H1 (cell line): Measurements from ENCODE around the gene KDF1. TPM values are rescaled to one million over a fixed set of nuclear protein-coding genes. Genes with fewer than 3 reads are reported as not detected.

Experiments used
- CBX5 ChIP-seq: fragments of 300-800, 300-1000 bp; sonication (generic); IDR thresholded peaks from 2 replicates; pipeline ENCODE4 v1.7.1; 2016; ENCODE audit warnings: antibody characterized with exemption, low read length, low read depth
- CREB1 ChIP-seq: IDR thresholded peaks from 2 replicates; pipeline ENCODE4 v1.6.1; 2012; ENCODE audit warnings: inconsistent platforms
- CTBP2 ChIP-seq: IDR thresholded peaks from 2 replicates; pipeline ENCODE4 v1.7.0; 2011; ENCODE audit warnings: borderline replicate concordance, mild to moderate bottlenecking, moderate library complexity, mixed read lengths, low read length; ENCODE audit not compliant: insufficient read depth, insufficient read length
- EZH2 ChIP-seq: fragments of 200-600 bp; sonication (generic); IDR thresholded peaks from 2 replicates; pipeline ENCODE4 v1.7.1; 2012; ENCODE audit warnings: low read depth, mild to moderate bottlenecking, moderate library complexity, low read length, inconsistent platforms; ENCODE audit not compliant: severe bottlenecking
- FOSL1 ChIP-seq: IDR thresholded peaks from 2 replicates; pipeline ENCODE4 v1.6.1; 2011; ENCODE audit warnings: mild to moderate bottlenecking, low read depth, low read length, moderate library complexity; ENCODE audit not compliant: insufficient read depth
- GABPA ChIP-seq: IDR thresholded peaks from 2 replicates; pipeline ENCODE4 v1.6.1; 2011; ENCODE audit warnings: mild to moderate bottlenecking, low read length, moderate library complexity, borderline replicate concordance; ENCODE audit not compliant: insufficient read depth
- JUND ChIP-seq: IDR thresholded peaks from 2 replicates; pipeline ENCODE4 v1.6.1; 2011; ENCODE audit warnings: mild to moderate bottlenecking, improper control_type of control experiment, low read length
- KDM1A ChIP-seq: fragments of 200-600, 300-600 bp; sonication (generic); IDR thresholded peaks from 2 replicates; pipeline ENCODE4 v1.7.1; 2016; ENCODE audit warnings: mild to moderate bottlenecking, low read length, borderline replicate concordance
- KDM4A ChIP-seq: IDR thresholded peaks from one replicate; pipeline ENCODE4 v1.7.1; 2012; ENCODE audit warnings: low read depth, mild to moderate bottlenecking, moderate library complexity, low read length, inconsistent platforms; ENCODE audit not compliant: severe bottlenecking
- NRF1 ChIP-seq: IDR thresholded peaks from 2 replicates; pipeline ENCODE4 v1.6.1; 2011; ENCODE audit warnings: mild to moderate bottlenecking, low read depth, low read length, improper control_type of control experiment
- POLR2AphosphoS5 ChIP-seq: IDR thresholded peaks from 2 replicates; pipeline ENCODE4 v1.6.1; 2011; ENCODE audit warnings: low read depth, low read length
- RBBP5 ChIP-seq: IDR thresholded peaks from 2 replicates; pipeline ENCODE4 v1.7.1; 2012; ENCODE audit warnings: low read depth, mild to moderate bottlenecking, inconsistent platforms, low read length, moderate library complexity, borderline replicate concordance
- RFX5 ChIP-seq: IDR thresholded peaks from 2 replicates; pipeline ENCODE4 v1.6.1; 2011; ENCODE audit warnings: low read depth, low read length, improper control_type of control experiment, borderline replicate concordance
- SIN3A ChIP-seq, 2 experiments: IDR thresholded peaks in 1 of 2; conservative IDR thresholded peaks in 1 of 2; 2 replicates each; pipeline ENCODE4 v1.6.1; 2011 to 2012; ENCODE audit warnings: low read length in 2 of 2, improper control_type of control experiment in 1 of 2, low read depth in 1 of 2, mild to moderate bottlenecking in 1 of 2
- SUZ12 ChIP-seq: fragments of 200-600 bp; sonication (generic); IDR thresholded peaks from 2 replicates; pipeline ENCODE4 v1.6.1; 2012; ENCODE audit warnings: mild to moderate bottlenecking, inconsistent platforms, low read length, moderate library complexity, mixed read lengths
- TBP ChIP-seq: IDR thresholded peaks from 2 replicates; pipeline ENCODE4 v1.6.1; 2011; ENCODE audit warnings: low read depth, low read length, improper control_type of control experiment
- polyA plus RNA-seq, 7 experiments: library from polyadenylated mRNA; depleted of rRNA in 3 of 7; stranded (reverse) in 5 of 7; unstranded in 2 of 7; fragments of >200 nt in 5 of 7; fragments of 200-250 nt in 2 of 7; gene quantifications; 1 replicate in 5 of 7; 2 replicates in 1 of 7; 4 replicates in 1 of 7; pipeline versions ENCODE4 v1.2.1 to v1.2.3, GENCODE V29; 2011 to 2013; ENCODE audit warnings: missing spikeins in 2 of 7, mixed read lengths in 2 of 7
- total RNA-seq: library from RNA; stranded (reverse); fragmentation: NEBNext Ultra II Directional; extraction: Animal tissue kit (Norgen Biotek cat#: 25700); gene quantifications from 2 replicates; pipeline ENCODE4 v1.2.1, GENCODE V29; 2021
- TF ChIP-seq, protein P1 (sequence below): IDR thresholded peaks from 2 replicates; pipeline ENCODE4 v1.6.1; 2012; ENCODE audit warnings: low read length, inconsistent platforms
- TF ChIP-seq, protein P2 (sequence below): IDR thresholded peaks from 2 replicates; pipeline ENCODE4 v1.6.1; 2011; ENCODE audit warnings: low read length, improper control_type of control experiment

The KDF1 gene
- total and polyA plus RNA-seq, 2 of the 8 experiments (the other 6 are each of a cell fraction or from before 2014, with no cell fraction given) = 16.9 to 37.5 TPM

DNA sequence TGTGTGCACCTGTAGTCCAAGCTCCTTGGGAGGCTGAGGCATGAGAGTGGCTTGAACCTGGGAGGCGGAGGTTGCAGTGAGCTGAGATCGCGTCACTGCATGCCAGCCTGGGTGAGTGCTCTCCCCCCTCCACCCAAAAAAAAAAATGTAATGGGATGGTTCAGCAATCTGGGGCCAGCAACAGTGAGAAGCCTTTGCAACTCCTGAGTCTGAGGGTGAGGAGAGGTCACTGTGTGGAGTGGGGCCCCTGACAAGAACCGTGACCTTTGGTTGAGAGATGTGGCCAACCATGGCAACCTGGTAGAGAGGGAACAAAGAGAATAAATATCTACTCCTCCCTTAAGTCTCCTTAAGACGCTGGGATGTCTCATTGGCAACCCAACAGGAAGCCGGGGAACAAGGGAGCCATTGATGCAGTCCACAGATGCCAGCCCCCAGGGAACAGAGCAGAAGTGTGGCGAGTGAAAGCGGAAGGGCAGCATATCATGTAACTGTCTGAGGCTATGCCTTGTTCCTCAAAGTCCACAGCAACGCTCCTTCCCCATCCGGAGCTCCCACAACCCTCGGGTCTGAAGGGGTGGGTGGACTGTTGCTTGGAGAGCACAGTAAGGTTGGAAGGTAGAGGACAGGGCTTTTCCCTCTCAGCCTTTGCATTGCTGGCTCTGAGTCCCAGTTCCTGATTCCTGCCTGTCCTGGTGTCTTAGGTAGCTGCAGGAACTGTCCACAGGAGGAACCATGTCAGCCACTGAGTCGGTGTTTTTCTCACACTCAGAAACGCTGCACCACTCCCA, 41.5 kb upstream of the KDF1 start (continued):
- TF ChIP-seq, protein P1, sequence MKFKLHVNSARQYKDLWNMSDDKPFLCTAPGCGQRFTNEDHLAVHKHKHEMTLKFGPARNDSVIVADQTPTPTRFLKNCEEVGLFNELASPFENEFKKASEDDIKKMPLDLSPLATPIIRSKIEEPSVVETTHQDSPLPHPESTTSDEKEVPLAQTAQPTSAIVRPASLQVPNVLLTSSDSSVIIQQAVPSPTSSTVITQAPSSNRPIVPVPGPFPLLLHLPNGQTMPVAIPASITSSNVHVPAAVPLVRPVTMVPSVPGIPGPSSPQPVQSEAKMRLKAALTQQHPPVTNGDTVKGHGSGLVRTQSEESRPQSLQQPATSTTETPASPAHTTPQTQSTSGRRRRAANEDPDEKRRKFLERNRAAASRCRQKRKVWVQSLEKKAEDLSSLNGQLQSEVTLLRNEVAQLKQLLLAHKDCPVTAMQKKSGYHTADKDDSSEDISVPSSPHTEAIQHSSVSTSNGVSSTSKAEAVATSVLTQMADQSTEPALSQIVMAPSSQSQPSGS = no peak
- TF ChIP-seq TBP (no peak), RFX5 (no peak), KDM1A (no peak), CREB1 (no peak), EZH2 (no peak), KDM4A (no peak), CBX5 (no peak), FOSL1 (no peak), RBBP5 (no peak), SUZ12 (no peak), CTBP2 (no peak), NRF1 (no peak), POLR2AphosphoS5 (peak; percentile 70), GABPA (no peak), JUND (no peak), SIN3A (conservative IDR thresholded peaks at IDR 0.05 in 1 of 2, IDR thresholded peaks at IDR 0.05 in 1 of 2; ENCODE audit: low read depth in 1 of 2, low read length in 2 of 2) (no peak)
- TF ChIP-seq, protein P2, sequence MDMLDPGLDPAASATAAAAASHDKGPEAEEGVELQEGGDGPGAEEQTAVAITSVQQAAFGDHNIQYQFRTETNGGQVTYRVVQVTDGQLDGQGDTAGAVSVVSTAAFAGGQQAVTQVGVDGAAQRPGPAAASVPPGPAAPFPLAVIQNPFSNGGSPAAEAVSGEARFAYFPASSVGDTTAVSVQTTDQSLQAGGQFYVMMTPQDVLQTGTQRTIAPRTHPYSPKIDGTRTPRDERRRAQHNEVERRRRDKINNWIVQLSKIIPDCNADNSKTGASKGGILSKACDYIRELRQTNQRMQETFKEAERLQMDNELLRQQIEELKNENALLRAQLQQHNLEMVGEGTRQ = no peak
- TF ChIP-seq, all 59 proteins: peak for 4
